HEK293T (cell line): ENCODE measurements around the gene FAM124A.

Experiments
- CTCF ChIA-PET: fragments of 350-600 bp; formaldehyde crosslinking; extraction: SDS; loops from one replicate; lab custom pipeline; 2021; ENCODE audit warnings: antibody characterized with exemption, inconsistent platforms; lab: Yijun Ruan, JAX
- POLR2A ChIA-PET: fragments of 350-600 bp; formaldehyde crosslinking; extraction: SDS; loops from one replicate; lab custom pipeline; 2020; ENCODE audit warnings: antibody characterized with exemption, inconsistent platforms; lab: Yijun Ruan, JAX
- DNase-seq: peaks from one replicate; pipeline ENCODE4 v3.0.0; 2012; ENCODE audit warnings: mixed read lengths; ENCODE audit errors: extremely low spot score
- ARNT ChIP-seq: fragments of 450-650 bp; IDR thresholded peaks from 2 replicates; pipeline ENCODE4 v1.6.1; 2017; ENCODE audit warnings: mild to moderate bottlenecking
- BHLHE40 ChIP-seq: fragments of 450-650 bp; IDR thresholded peaks from 2 replicates; pipeline ENCODE4 v1.6.1; 2016; ENCODE audit warnings: mild to moderate bottlenecking, moderate library complexity, borderline replicate concordance
- CTBP1 ChIP-seq: fragments of 450-650 bp; IDR thresholded peaks from 2 replicates; pipeline ENCODE4 v1.6.1; 2016; ENCODE audit warnings: borderline replicate concordance
- ELF4 ChIP-seq: fragments of 450-650 bp; IDR thresholded peaks from 2 replicates; pipeline ENCODE4 v1.6.1; 2017; ENCODE audit warnings: antibody characterized with exemption
- FOXA1 ChIP-seq: fragments of 450-650 bp; IDR thresholded peaks from 2 replicates; pipeline ENCODE4 v1.6.1; 2016; ENCODE audit warnings: mild to moderate bottlenecking
- FOXK2 ChIP-seq: fragments of 450-650 bp; IDR thresholded peaks from 2 replicates; pipeline ENCODE4 v1.6.1; 2016; ENCODE audit warnings: mild to moderate bottlenecking
- FOXM1 ChIP-seq: fragments of 450-650 bp; IDR thresholded peaks from 2 replicates; pipeline ENCODE4 v1.6.1; 2017; ENCODE audit warnings: mild to moderate bottlenecking, borderline replicate concordance
- HDGF ChIP-seq: fragments of 450-650 bp; IDR thresholded peaks from 2 replicates; pipeline ENCODE4 v1.6.1; 2017; ENCODE audit warnings: antibody characterized with exemption, borderline replicate concordance
- L3MBTL2 ChIP-seq: fragments of 450-650 bp; conservative IDR thresholded peaks from 2 replicates; pipeline ENCODE4 v1.6.1; 2016; ENCODE audit warnings: mild to moderate bottlenecking
- LEF1 ChIP-seq: fragments of 450-650 bp; IDR thresholded peaks from 2 replicates; pipeline ENCODE4 v1.6.1; 2017; ENCODE audit warnings: mild to moderate bottlenecking, borderline replicate concordance
- NFRKB ChIP-seq: fragments of 450-650 bp; IDR thresholded peaks from 2 replicates; pipeline ENCODE4 v1.6.1; 2016; ENCODE audit warnings: mild to moderate bottlenecking, moderate library complexity
- SP1 ChIP-seq: fragments of 450-650 bp; IDR thresholded peaks from 2 replicates; pipeline ENCODE4 v1.6.1; 2017
- SUZ12 ChIP-seq: fragments of 450-650 bp; IDR thresholded peaks from 2 replicates; pipeline ENCODE4 v1.6.1; 2016; ENCODE audit warnings: mild to moderate bottlenecking
- TARDBP ChIP-seq: fragments of 450-650 bp; IDR thresholded peaks from 2 replicates; pipeline ENCODE4 v1.6.1; 2016
- ZNF384 ChIP-seq: fragments of 450-650 bp; IDR thresholded peaks from 2 replicates; pipeline ENCODE4 v1.6.1; 2016
- TF ChIP-seq, protein P1 (sequence below): fragments of 450-650 bp; IDR thresholded peaks from 2 replicates; pipeline ENCODE4 v1.6.1; 2016

Gene FAM124A

DNA sequence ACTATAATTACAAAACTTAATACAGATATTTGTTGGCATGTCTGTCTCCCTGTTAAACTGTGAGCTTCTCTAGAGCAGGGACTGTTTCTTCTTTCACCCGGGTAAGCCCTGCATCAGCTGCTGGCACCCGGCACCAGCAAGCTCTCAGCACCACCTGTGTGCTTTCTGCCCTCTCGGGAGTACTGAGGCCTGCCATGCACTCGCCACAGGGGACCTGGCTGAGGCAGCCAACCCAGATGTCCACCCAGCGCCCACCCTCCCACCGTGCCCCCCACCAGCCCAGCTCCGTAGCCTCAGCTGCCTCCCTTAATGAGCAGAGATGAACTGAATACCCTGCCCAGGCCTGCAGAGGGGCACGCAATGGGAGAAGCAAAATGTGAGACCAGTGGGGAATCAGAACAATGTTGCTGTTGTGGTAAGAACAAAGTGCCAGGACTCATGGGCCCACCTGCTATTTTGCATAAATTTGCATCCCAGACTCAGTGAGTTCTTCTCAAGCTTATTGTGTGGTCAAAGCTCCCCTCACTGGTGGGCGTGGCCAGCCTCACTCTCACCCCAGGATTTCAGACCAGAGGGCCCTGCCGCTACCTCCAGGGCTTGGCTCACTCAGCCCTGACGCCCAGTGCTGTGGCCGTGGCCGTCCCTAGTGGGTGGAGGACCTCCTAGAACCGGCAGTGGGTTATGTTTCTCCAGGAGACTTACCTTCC is 102.7 kb downstream of the FAM124A start:
- ChIA-PET POLR2A (no interaction called here), CTCF (no interaction called here)
- TF ChIP-seq FOXK2 (no peak), SP1 (no peak), FOXA1 (no peak), SUZ12 (no peak), ARNT (no peak)
- TF ChIP-seq, protein P1, sequence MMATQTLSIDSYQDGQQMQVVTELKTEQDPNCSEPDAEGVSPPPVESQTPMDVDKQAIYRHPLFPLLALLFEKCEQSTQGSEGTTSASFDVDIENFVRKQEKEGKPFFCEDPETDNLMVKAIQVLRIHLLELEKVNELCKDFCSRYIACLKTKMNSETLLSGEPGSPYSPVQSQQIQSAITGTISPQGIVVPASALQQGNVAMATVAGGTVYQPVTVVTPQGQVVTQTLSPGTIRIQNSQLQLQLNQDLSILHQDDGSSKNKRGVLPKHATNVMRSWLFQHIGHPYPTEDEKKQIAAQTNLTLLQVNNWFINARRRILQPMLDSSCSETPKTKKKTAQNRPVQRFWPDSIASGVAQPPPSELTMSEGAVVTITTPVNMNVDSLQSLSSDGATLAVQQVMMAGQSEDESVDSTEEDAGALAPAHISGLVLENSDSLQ = no peak
- no peak for DNase-seq

DNA sequence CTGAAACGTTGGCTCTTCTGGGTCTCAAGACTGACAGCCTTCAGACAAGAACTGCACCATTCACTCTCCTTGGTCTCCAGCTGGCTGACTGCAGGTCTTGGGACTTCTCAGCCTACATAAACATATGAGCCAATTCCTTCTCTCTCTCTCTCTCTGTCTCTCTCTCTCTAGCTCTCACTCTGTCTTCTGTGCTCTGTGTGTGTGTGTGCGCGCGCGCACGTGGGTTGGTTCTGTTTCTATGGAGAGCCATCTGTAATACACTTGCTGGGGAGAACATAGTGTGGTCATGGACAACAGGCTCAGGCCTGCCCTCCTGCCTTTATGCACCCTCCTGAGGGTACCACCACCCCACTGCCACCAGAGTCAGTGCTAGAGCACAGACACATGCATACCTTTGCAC is 103.6 kb downstream of the FAM124A start:
- ChIA-PET CTCF (no interaction called here), POLR2A (no interaction called here)
- TF ChIP-seq ARNT = no peak
- TF ChIP-seq SP1 = no peak
- no peak for TF ChIP-seq HDGF
- no peak for DNase-seq

DNA sequence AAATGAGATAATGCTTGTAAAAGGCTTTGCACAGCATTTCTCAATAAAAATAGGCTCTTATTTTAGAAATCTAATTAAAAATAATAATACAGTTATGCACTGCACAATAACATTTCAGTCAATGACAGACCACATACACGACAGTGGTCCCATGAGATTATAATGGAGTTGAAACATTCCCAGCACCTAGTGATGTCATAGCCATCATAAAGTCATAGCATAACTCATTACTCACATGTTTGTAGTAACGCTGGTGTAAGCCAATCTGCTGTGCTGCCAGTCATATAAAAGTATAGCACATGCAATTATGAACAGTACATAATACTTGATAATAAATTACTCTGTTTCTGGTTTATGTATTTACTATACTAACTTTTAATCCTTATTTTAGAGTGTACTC is 104.6 kb downstream of the FAM124A start:
- CTCF ChIA-PET = no interaction called here
- TF ChIP-seq TARDBP (no peak), SP1 (no peak), NFRKB (no peak), FOXA1 (no peak), FOXK2 (no peak), BHLHE40 (no peak)
- POLR2A ChIA-PET = no interaction called here
- no peak for DNase-seq

DNA sequence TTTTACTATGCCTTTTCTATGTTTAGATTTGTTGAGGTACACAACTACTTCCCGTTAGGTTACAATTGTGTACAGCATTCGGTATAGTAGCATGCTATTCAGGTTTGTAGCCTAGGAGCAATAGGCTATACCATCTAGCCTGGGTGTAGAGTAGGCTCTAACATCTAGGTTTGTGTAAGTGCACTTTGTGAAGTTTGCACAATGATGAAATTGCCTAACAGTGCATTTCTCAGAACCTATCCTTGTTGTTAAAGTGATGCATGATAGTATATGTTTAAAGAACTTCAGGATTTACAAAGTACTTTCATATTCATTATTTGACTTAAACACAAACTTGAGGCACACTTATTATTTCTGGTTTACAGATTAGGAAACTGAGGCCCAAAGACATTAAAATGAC is 105.8 kb downstream of the FAM124A start:
- no peak for DNase-seq
- no peak for TF ChIP-seq LEF1
- ChIA-PET CTCF (no interaction called here), POLR2A (no interaction called here)

DNA sequence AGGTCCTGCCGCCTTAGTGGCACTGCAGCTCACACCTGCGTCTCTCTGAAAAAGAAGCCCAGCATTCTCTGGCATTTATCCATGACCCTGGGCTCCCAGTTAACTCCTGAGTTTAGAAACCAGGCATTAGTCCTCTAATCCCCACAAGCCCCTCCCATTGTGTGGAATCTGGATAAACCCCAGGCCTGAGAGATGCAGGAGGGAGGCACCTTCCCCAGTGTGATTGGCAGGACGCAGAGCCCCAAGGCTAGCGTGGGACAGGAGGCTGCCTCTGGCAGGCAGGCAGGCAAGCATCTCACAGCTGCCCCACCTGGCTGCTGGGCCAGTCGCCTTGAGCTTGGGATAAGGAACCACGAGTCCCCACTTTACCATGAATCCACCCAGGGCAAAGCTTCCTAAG is 106.3 kb downstream of the FAM124A start:
- DNase-seq = no peak
- ChIA-PET CTCF (no interaction called here), POLR2A (no interaction called here)
- TF ChIP-seq BHLHE40 (no peak), NFRKB (no peak), FOXA1 (no peak), L3MBTL2 (no peak), TARDBP (no peak), ARNT (no peak), HDGF (no peak), CTBP1 (no peak), FOXK2 (no peak), ZNF384 (no peak), SUZ12 (no peak), SP1 (no peak), FOXM1 (no peak), LEF1 (no peak)
- TF ChIP-seq, protein P1 = no peak

DNA sequence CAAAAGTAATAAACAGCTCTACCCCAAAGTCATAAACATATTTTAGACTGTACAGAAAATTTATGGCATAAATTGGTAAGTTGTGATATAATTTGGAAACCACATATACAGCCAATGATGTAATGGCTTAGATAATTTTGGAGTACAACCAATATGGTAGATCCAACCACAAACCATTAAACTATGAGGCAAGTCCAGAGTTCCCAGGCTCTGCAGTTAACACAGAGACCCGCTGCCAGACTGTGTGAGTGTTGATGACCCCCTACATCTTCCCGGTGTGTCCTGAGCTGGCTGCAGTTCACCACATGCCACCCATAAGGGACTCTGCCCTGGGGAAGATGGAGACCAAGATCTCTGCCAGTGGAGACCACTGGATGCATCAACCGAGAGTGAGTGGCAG is 107.4 kb downstream of the FAM124A start:
- TF ChIP-seq NFRKB = no peak
- no peak for TF ChIP-seq CTBP1
- no peak for TF ChIP-seq SP1
- TF ChIP-seq ZNF384 = no peak
- TF ChIP-seq SUZ12 = no peak
- no peak for TF ChIP-seq TARDBP
- TF ChIP-seq, protein P1 = no peak
- no peak for TF ChIP-seq ELF4
- no peak for TF ChIP-seq BHLHE40
- no peak for TF ChIP-seq FOXK2
- no peak for TF ChIP-seq ARNT
- no peak for TF ChIP-seq HDGF
- TF ChIP-seq FOXA1 = no peak
- no peak for TF ChIP-seq L3MBTL2
- no peak for TF ChIP-seq FOXM1
- no peak for TF ChIP-seq LEF1
- ChIA-PET POLR2A (no interaction called here), CTCF (interaction anchor here (0.7 kb wide), 1 partner anchor 14 kb away, joined by 3 read pairs; no protein-coding TSS in a partner anchor)
- no peak for DNase-seq

DNA sequence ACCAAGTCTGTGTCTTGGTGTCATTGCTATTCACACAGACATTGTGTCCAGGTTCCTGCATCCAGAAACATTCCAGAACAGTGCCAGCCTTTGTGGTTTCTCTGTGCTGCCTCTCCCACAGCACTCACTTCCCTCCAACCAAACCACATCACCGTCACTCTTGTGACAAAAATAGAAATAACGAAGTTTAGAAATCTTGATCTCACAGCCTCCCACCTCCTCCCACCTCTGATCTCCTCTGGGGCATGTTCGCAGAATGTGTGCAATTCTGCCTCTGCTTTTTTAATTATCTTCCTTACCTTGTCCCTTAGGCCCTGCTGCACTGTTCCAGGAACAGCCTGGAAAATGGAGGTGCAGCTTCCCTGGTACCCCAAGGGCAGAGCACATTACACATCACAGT is 108.6 kb downstream of the FAM124A start:
- CTCF ChIA-PET = no interaction called here
- POLR2A ChIA-PET = no interaction called here
- TF ChIP-seq ARNT (no peak), FOXA1 (no peak), LEF1 (no peak), SP1 (no peak), CTBP1 (no peak), SUZ12 (no peak), NFRKB (no peak), TARDBP (no peak), BHLHE40 (no peak), FOXK2 (no peak), FOXM1 (no peak), HDGF (no peak), L3MBTL2 (no peak), ELF4 (no peak), ZNF384 (no peak)
- TF ChIP-seq, protein P1 = no peak
- DNase-seq = no peak
